ENCODE measurements around the gene ZNF511.

The ZNF511 gene

DNA sequence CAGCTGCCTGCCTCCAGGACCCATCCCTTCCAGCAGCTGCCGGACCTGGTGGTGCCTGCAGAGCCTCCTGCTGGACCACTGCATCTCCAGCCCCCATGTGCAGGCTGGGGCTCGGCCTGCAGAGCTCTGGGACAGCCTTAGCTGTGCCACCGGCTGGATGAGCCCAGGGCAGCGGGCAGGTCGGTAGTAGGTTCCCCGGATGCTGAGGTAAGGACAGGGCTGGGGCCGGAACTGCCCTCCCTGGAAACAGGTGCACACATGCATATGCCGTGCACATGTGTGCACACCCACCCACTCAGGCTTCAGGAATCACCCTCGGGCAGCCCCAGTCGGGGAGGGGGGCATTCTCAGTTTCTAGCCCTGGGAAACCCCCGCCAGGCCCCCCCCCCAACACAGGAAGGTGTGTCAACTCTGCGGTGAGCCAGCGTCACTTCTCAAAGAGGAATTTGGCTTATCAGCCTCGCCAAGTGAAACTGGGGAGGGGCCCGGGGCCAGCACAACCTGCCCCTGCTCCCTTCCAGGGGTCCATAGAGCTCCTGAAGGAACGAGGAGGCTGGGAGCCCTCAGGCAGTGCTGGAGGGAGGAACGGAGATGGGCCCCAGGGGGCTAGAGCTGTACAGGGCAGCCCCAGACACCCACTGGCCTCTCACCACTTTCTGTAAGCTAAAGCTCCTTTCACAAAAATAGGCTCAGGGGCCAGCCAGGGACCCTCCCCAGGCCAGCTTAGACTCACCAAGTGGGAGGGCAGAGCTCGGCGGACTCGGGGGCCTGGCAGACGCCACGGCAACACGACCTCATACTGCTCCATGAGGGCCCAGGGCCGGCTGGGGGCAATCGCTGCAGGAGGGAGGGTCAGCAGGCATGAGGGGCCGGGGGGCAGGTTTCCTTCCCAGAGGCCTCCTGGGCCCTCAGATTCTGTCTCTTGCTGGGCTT, 33.7 kb upstream of the ZNF511 start:
- no peak overlapping the region for H3K4me3 ChIP-seq (ENCODE audit: low read depth, low read length)
- TF ChIP-seq, protein P1, sequence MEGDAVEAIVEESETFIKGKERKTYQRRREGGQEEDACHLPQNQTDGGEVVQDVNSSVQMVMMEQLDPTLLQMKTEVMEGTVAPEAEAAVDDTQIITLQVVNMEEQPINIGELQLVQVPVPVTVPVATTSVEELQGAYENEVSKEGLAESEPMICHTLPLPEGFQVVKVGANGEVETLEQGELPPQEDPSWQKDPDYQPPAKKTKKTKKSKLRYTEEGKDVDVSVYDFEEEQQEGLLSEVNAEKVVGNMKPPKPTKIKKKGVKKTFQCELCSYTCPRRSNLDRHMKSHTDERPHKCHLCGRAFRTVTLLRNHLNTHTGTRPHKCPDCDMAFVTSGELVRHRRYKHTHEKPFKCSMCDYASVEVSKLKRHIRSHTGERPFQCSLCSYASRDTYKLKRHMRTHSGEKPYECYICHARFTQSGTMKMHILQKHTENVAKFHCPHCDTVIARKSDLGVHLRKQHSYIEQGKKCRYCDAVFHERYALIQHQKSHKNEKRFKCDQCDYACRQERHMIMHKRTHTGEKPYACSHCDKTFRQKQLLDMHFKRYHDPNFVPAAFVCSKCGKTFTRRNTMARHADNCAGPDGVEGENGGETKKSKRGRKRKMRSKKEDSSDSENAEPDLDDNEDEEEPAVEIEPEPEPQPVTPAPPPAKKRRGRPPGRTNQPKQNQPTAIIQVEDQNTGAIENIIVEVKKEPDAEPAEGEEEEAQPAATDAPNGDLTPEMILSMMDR (conservative IDR thresholded peaks at IDR 0.05; ENCODE audit: low read depth, low read length), result no peak
- no peak for DNase-seq (ENCODE audit: low read depth)

DNA sequence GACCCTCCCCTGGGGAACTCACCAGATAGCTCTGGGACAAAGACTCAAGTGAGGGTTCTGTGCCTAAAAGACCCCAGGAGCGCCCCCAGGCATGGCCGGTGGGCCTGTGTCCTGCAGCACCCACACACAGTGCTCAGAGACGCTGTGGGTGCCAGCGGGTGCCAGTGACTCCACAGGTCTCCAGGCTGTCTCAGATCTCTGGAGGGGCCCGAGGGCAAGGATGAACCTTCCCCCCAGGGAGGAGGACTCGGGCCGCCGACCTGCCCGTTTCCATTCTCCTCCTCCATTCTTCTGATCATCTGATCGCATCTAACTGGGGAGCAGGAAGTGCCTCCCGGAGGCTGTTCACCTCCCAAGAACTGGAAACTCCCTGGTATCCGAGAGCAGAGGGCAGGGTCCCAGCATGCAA, 33.0 kb upstream of the ZNF511 start:
- DNase-seq (ENCODE audit: low read depth), result no peak
- TF ChIP-seq, protein P1 (conservative IDR thresholded peaks at IDR 0.05; ENCODE audit: low read depth, low read length), result no peak
- no peak overlapping the region for H3K4me3 ChIP-seq (ENCODE audit: low read depth, low read length)

DNA sequence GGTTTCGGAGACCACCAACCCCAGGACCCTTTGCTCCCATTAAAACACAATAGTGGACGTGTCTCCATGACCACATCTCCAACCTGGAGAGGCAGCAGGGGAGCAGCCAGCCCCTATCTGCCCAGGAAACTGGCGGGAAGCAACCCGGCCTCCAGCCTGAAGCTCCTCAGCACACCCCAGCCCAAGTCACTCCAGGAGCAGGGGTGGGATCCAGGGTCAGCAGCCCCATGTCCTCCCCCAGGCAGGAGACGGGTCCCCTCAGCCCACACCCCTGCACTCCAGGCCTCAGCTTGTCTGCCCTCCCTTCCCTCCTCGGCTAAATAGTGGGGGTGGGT, 32.6 kb upstream of the ZNF511 start:
- DNase-seq (ENCODE audit: low read depth), result no peak
- H3K4me3 ChIP-seq (ENCODE audit: low read depth, low read length), result no peak overlapping the region
- TF ChIP-seq, protein P1 (conservative IDR thresholded peaks at IDR 0.05; ENCODE audit: low read depth, low read length), result no peak

DNA sequence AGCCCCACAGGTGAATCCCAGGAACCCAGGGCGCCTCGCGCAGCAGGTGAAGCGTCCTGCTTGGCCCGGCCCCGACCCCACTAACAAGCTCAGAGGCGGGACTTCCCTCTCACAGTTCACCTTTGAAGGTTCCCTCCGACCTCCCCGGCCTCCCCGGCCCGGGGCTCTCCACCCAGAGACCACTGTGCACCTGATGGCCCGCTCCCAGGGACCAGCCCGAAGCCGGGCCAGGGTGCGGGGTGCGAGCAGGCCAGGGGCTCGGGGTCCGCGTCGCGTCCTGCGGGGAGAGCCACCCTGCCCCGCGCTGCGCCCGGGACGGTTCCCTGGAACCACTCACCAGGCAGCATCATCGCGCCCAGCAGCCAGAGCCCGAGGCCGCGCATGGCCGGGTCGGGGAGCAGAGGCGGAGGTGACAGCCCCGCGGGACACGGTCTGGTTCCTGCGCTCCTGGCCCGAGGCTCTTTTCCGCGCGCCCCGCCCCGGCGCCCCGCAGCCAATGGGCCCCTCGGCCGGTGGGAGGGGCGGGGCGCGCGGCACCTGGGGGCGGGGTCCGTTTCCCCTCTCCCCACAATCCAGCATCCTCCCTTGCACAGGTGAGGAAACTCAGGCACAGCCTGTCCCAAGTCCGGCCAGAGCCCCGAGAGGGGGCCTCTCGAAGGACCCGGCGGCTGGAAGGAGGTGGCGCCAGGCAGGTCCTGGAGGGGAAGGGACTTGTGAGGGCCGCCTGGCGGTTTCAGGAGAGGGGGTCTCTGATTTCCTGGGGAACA, 32.1 kb upstream of the ZNF511 start, which contains the start of gene ADAM8:
Gene ADAM8 (minus strand): TSS at position 434 of the 767 bp plus-strand sequence. CDS start 51 bp downstream, at position 383.
- DNase-seq (ENCODE audit: low read depth), result no peak
- TF ChIP-seq, protein P1 (conservative IDR thresholded peaks at IDR 0.05; ENCODE audit: low read depth, low read length), result no peak
- H3K4me3 ChIP-seq (ENCODE audit: low read depth, low read length), result no peak within 1 kb of the TSS

DNA sequence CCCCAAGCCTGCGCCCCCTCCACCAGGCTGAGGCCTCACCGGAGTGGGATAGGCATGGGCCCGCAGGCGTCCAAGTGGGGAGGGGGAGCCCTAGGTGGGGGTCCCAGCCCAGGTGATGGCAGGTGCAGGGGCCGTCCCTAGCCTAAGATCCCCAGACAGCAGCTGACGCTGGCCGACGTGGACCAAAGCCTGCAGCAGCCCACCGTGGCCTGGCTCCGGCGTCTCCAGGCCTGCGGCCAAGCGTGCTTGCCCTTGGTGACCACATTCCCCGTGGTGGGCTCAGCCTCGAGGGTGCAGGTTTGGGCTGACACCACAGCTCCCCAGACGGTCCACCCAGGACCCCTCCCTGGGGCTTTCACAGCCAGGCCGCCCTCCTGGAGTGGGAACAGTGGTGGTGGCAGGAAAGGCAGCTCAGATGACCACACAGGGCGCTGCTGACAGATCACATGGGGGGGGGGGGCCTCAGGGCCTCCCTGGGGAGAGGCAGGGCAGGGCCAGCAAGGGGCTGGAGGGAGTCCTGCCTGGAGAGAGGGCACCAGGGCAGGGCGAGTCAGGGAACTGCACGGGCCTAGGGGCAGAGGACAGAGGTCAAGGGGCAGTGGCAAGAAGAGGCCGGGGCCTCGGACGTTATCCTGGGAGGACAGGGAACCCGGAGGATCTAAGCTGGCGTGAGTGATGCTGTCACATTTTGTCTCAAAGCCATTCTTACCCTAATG, 31.3 kb upstream of the ZNF511 start:
- no peak for DNase-seq (ENCODE audit: low read depth)
- H3K4me3 ChIP-seq (ENCODE audit: low read depth, low read length), result no peak overlapping the region
- TF ChIP-seq, protein P1 (conservative IDR thresholded peaks at IDR 0.05; ENCODE audit: low read depth, low read length), result no peak

DNA sequence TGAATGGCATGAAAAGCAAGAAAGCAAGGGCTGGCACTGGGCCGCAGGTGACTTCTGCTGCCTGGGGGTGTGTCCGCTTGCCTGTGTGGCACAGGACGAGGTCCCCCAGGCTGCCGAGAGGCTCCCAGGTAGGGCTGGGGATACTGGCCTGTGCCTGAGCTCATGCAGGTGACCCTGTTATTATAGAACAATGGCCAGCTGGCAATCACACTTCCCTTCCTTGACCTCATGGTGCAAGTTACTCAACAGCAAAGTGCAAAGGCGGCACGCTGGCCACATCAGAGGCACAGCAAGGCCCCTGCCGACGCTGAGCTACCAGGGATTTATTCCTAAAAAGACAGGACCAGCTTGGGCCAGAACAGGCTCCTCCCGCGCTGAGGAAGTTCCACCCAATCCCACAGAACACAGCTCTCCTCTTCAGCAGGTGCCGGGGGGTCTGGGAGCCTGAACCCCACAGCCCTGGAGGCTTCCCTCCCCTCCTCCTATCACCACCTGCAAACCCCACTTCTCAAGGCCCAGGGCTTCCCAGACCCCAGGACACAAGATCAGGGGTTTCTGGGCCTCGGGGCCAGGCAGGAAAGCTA, 30.6 kb upstream of the ZNF511 start:
- H3K4me3 ChIP-seq (ENCODE audit: low read depth, low read length), result no peak overlapping the region
- TF ChIP-seq, protein P1 (conservative IDR thresholded peaks at IDR 0.05; ENCODE audit: low read depth, low read length), result no peak
- DNase-seq (ENCODE audit: low read depth), result no peak
